GM19193 (cell line): ENCODE measurements around the gene MEOX2.

Experiments
- POLR2A ChIP-seq: IDR thresholded peaks from 4 replicates; pipeline ENCODE4 v1.6.1; 2011; ENCODE audit not compliant: insufficient read depth, insufficient read length; ENCODE audit errors: extremely low read depth

Gene MEOX2

DNA sequence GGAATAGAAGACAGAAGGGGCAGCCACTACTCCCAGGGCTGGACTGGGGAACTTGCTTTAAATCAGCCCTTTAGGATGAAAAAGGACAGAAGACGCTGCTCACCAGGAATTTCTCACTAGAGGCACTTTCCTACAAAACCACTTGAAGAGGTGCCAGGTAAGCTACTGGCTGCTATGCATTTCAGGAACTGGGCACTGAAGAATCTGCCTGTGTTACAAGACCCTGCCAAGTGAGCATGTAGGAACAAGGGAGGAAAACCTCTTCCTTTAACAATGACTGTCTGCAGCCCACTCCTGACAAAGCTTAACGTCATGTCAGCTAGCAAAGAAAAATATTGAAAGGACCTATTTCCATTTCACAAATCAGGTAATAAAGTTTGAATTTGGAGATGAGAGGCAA, 118.8 kb downstream of the MEOX2 start:
- TF ChIP-seq POLR2A: no peak

DNA sequence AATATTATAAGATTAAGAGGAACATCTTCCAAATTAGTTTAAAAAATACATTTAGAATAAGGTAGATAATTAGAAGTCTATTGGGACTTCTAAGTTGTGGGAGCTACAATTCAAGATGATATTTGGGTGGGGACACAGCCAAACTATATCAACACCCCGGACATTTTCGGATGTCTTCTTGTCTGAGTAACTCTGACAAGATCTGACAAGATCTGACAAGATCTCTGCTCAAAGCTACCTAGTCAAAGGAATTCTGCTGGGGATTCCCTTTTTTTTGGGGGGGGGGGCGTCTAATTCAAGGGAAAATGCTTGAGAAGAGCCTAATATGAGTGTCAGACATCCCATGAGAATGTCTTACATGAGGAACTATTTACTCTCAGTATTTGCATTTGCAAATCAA, 119.4 kb downstream of the MEOX2 start:
- no peak for TF ChIP-seq POLR2A

DNA sequence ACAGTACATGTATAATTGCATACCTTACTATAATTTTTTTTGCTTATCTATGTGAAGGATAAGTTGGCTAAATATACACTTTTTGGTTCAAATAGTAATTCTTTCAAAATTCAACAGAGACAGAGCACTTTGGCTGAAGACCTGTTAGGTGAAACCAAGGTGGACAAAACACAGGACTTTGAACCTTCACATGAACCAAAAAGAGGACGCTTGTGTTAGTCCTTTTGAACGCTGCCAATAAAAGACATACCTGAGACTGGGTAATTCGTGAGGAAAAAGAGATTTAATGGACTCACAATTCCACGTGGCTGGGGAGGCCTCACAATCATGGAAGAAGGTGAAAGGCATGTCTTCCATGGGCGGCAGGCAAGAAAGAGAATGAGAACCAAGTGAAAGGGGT, 120.0 kb downstream of the MEOX2 start:
- no peak for TF ChIP-seq POLR2A

DNA sequence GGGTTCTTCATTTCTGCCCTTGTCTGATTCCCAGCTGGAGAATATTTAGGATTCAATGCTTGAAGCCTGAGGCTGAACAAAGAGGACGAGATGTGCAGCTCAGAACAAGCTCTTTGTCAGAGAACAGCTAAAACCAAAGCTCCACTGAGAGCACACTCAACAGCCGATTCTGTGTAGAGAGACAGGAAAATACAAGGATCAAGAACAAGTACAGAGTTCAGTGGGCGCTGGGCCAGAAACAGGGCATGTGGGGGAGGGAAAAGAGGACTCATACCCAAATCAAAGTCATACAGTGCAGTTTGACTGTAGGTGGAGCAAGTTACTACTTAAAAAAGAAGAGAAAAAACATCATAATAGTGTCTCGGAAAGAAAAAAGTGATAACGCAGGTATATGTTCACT, 124.6 kb downstream of the MEOX2 start, which contains the start of gene AGMO:
AGMO (minus strand) TSS at position 181 of the 400 bp plus-strand sequence.
- TF ChIP-seq POLR2A: no peak
